Measurements from ENCODE around the gene AAGAB.

AAGAB gene

DNA sequence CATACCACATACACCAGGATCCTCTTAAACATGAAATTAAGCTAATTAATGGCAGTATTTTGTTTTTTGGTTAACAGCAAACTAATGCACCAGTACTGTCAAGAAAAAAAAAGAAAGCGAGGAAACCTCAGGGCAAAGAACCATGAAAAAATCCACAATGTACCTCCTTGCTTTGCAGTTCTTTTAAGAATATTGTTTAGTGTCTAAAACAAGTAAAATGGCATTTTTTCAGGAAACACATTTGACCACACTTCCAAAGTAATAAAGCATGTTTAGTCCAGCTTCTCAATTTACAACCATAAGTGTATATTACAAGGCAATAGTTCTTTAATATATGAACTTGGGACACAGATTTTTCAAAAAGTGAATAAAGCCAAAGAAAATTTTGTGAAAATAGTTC lies 26.6 kb downstream of the AAGAB start:
- no peak overlapping the region for H3K4me3 ChIP-seq (ENCODE audit: control insufficient read depth, low read depth, low read length)
- DNase-seq (ENCODE audit: low read depth) = no peak
- TF ChIP-seq CTCF (conservative IDR thresholded peaks at IDR 0.05; ENCODE audit: control insufficient read depth, insufficient read depth, low read depth, low read length) = no peak

DNA sequence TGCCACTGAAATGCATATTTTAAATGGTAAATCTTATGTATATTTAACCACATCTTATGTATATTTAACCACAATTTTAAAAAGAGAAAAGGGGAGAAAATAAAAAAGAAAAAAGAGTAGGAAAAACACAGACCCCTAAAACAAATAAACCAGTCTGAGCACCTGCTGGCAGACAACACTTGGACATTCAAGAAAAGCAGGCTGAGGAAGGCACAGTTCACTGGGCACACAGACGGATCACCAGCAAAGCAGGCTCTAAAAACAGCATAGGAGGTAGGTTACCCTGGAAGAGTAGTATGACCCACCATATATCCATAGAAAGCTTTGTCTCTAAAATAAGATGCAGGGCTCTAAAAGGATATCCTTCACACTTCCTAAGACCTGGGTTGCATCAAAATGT lies 27.0 kb downstream of the AAGAB start:
- no peak for DNase-seq (ENCODE audit: low read depth)
- no peak for TF ChIP-seq CTCF (conservative IDR thresholded peaks at IDR 0.05; ENCODE audit: control insufficient read depth, insufficient read depth, low read depth, low read length)
- H3K4me3 ChIP-seq (ENCODE audit: control insufficient read depth, low read depth, low read length) = no peak overlapping the region

DNA sequence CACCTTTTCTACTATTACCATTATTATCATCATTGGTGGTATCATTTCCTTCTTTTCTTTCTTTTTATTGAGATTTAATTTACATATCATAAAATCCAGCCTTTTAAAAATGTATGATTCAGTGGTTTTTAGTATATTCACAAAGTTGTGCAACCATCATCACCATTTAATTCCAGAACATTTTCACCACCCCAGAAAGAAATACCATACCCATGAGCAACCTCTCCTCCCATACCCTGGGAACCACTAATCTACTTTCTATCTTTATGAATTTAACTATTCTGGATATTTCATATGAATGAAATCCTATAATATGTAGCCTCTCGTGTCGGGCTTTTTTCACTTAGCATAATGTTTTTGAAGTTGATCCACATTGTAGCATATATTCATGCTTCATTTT lies 29.1 kb downstream of the AAGAB start:
- DNase-seq (ENCODE audit: low read depth) = peak; percentile 76
- H3K4me3 ChIP-seq (ENCODE audit: control insufficient read depth, low read depth, low read length) = no peak overlapping the region
- TF ChIP-seq CTCF (conservative IDR thresholded peaks at IDR 0.05; ENCODE audit: control insufficient read depth, insufficient read depth, low read depth, low read length) = no peak

DNA sequence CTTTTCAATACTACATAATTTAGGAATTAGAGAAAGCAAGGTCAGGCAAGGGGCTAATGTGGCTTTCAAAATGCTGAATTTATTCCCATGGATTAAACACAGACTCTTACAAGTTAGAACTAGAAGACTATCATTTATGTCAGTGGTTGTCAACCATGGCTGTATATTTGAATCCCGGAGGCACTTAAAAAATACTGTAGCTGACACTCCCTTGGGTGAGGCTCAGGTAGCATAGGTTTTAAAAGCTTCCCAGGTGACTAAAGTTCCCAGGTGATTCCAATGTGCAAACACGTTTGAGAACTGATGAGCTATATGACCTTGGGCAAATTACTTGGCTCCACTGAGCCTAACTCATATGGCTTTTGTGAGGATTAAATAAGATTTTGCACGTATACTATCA lies 29.6 kb downstream of the AAGAB start:
- DNase-seq (ENCODE audit: low read depth) = no peak
- no peak for TF ChIP-seq CTCF (conservative IDR thresholded peaks at IDR 0.05; ENCODE audit: control insufficient read depth, insufficient read depth, low read depth, low read length)
- no peak overlapping the region for H3K4me3 ChIP-seq (ENCODE audit: control insufficient read depth, low read depth, low read length)

DNA sequence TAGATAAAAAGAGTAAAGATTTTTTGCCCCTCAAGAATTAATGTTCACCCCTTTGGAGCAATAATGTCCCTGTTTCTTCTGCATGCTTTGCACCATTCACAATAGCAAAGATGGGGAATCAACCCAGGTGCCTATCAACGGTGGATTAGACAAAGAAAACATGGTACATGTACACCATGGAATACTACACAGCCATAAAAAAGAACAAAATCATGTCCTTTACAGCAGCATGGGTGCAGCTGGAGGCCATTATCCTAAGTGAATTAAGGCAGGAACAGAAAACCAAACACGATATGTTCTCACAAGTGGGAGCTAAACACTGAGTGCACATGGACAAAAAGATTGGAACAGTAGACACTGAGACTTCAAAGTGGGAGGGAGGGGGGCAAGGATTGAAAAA lies 35.2 kb downstream of the AAGAB start:
- DNase-seq (ENCODE audit: low read depth) = no peak
- TF ChIP-seq CTCF (conservative IDR thresholded peaks at IDR 0.05; ENCODE audit: control insufficient read depth, insufficient read depth, low read depth, low read length) = no peak

GRCh38 chr15:67218428-67218827 lies 36.0 kb downstream of the AAGAB start:
- no peak overlapping the region for H3K4me3 ChIP-seq (ENCODE audit: control insufficient read depth, low read depth, low read length)
- TF ChIP-seq CTCF (conservative IDR thresholded peaks at IDR 0.05; ENCODE audit: control insufficient read depth, insufficient read depth, low read depth, low read length) = no peak
- no peak for DNase-seq (ENCODE audit: low read depth)

More for the DNA sequence above, 35.2 kb downstream of the AAGAB start:
- no peak overlapping the region for H3K4me3 ChIP-seq (ENCODE audit: control insufficient read depth, low read depth, low read length)

- H3K4me3 ChIP-seq (ENCODE audit: control insufficient read depth, low read depth, low read length) = no peak overlapping the region
- DNase-seq (ENCODE audit: low read depth) = no peak
- no peak for TF ChIP-seq CTCF (conservative IDR thresholded peaks at IDR 0.05; ENCODE audit: control insufficient read depth, insufficient read depth, low read depth, low read length)
These were observed 37.6 kb downstream of the AAGAB start for GRCh38 chr15:67216859-67217258.

Data from fibroblast of mammary gland (primary cell).